GM19099 (cell line): ENCODE measurements around the gene PRSS35.

Experiments used
- POLR2A ChIP-seq: IDR thresholded peaks from 3 replicates; pipeline ENCODE4 v1.6.1; 2011; ENCODE audit warnings: low read depth; ENCODE audit not compliant: insufficient read length; ENCODE audit errors: extremely low read depth

The PRSS35 gene, protein sequence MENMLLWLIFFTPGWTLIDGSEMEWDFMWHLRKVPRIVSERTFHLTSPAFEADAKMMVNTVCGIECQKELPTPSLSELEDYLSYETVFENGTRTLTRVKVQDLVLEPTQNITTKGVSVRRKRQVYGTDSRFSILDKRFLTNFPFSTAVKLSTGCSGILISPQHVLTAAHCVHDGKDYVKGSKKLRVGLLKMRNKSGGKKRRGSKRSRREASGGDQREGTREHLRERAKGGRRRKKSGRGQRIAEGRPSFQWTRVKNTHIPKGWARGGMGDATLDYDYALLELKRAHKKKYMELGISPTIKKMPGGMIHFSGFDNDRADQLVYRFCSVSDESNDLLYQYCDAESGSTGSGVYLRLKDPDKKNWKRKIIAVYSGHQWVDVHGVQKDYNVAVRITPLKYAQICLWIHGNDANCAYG

DNA sequence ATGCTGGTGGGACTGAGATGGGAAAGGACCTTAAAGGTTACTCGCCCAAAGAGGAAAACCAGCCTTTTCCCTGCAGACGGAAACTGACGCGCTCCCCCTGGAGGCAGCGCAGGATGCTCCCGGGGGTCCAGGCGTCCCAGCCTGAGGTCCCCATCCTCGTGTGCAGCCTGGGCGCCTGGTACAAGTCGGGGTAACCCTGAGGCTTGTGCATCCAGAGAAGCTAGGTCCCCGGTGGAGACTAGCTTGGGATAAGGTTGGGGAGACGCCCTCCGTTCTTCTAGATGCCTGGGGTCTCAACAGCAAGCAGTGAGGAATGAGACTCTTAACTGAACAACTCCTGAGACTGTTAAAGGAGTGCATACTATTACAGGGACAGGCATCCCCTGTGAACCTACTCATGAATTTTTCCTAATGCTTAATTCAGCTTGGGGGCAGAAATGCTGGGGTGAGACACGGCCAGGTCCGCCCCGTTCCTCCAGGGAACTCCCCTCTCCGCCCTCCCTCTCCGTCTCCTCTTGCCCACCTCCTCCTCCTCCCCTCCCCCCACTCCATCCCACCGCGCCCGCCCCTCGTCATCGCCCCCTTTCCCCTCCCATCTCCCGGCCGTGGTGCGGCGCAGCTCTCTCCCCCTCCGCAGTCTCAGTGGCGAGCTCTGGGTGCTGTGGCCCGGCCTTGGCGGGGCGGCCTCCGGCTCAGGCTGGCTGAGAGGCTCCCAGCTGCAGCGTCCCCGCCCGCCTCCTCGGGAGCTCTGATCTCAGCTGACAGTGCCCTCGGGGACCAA lies at the start of gene PRSS35:
TSS of gene PRSS35 (plus strand) at position 634 of the 781 bp plus-strand sequence. CDS start 10,908 bp downstream, outside the sequence.
- no peak for TF ChIP-seq POLR2A

DNA sequence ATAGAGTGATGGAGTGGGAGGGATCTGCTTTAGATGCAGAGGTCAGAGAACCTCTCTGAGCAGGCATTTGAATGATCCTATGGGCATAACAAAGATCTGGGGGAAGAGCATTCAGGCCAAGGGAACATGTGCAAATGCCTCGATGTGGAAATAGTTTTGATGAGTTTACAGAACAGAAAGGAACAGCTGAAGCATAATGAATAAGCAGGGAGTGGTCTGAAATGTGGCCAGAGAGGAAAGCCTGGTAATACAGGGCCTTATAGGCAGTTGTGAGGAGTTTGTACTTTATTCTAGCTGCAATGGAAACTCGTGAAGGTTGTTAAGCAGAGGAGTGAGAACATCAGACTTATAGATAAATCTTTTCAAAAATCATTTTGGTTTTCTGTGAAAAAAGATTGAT lies 48.4 kb upstream of the PRSS35 start:
- no peak for TF ChIP-seq POLR2A

DNA sequence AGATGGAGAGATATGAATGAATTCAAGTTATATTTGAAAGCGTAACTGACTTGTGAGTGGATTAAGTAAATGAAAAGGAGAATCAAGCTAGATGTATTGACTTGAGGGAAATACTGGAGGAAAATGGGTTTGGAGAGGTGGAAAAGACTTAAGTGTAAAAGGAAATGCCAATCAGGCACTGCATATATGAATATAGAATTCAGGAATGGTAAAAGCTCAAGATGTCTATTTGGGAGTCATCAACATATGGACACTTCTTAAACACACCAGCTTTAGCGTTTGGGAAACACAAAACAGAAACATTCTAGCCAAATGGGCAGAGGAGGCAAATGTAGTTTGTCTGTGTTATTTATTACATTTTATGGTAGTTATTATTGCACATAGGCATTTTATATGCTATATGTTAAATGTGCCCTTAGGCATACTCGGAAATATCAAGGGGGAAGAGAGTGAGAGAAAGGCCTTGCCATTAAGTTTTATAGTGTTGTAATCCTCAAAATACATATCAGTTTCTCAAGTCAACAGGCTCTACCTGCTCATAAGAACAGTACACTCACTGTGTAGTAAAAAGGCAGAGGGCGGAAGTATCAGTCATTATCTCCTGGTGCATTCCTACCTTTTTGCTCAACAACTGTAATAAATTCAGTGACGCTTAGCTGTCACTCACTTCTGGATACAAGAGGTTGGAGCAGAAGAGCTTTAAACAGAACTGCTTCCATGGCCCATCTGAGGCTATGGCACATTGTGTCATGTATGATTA lies 47.8 kb upstream of the PRSS35 start:
- no peak for TF ChIP-seq POLR2A

DNA sequence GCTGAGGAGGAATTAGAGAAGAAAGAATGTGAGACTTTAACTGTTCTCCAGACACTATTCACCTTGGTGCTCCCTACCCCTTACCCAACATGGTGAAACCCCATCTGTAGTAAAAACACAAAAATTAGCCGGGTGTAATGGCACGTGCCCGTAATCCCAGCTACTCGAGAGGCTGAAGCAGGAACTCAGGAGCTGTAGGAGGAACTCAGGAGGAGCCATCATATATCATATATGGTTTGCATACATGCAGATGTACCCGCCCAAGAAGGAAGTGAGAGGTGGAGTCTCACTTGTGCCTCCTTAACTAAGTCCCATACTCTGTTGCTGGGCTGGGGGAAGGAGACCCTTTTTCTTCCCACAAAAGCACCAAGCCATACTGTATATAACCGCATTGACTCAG lies 46.0 kb upstream of the PRSS35 start:
- no peak for TF ChIP-seq POLR2A

DNA sequence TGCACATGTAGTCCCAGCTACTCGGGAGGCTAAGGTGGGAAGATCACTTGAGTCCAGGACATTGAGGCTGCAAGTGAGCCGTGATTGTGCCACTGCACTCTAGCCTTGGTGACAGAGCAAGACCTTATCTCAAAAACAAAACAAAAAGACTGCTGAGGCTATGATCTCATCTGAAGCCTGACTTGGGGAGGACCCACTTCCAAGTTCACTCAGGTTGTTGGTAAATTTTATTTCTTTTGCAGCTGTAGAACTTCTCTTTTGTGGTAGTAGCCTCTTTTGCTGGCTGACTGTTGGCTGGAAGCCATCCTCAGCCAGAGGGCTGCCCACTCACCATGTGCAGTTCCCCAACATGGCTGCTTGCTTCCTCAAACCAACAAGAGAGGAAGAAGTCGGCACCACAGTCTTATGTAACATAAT lies 44.7 kb upstream of the PRSS35 start:
- no peak for TF ChIP-seq POLR2A

DNA sequence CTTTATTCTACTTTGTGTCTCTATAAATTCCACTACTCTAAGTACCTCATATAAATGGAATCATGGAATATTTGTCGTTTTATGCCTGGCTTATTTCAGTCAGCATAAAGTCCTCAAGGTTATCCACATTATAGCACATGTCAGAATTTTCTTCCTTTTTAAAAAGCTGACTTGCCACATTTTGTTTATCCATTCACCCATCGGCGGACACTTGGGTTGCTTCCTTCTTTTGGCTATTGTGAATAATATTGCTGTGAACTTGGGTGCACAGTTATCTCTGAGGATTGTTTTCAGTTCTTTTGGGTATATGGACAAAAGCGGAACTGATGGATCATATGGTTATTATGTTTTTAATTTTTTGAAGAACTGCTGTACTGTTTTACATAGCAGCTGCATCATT lies 42.3 kb upstream of the PRSS35 start:
- TF ChIP-seq POLR2A = no peak

- no peak for TF ChIP-seq POLR2A
Measured at GRCh38 chr6:83470587-83470986, 41.7 kb upstream of the PRSS35 start.

DNA sequence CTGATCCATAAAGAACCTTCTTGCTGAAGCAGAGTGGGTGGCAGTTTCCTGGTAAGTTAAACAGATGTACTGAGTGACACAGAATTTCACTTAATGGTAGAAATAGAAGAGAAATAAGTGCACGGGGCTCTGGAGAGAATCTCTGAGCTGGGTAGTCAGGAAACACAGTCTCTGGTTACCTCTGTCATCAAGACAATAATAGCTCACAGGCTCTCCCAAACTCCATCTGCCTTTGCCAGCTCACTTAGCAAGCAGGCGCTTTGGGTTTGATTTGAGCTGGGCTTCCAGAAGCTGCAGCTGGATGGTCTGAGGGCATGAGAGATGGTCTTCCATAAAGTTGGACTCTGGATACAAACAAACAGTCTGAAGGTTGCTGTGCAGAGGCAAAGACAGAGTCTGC lies 39.6 kb upstream of the PRSS35 start:
- no peak for TF ChIP-seq POLR2A

- no peak for TF ChIP-seq POLR2A
Measured at GRCh38 chr6:83474309-83474708, 38.0 kb upstream of the PRSS35 start.

DNA sequence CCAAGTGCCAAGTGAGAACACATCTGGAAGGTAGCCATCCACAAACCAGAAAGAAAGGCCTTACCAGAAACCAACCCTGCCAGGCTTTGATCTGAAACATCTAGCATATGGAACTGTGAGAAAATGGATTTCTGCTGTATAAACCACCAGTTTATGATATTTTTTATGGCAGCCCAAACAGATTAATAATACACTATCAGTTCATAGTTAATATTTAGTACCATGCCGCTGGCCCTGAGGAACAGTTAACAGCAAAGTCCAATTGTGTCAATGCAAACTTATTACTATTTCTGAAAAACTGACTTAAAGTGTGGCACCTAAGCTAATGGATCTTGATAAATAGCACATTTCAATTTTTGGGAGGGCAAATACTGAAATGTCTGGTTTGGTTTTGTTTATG lies 35.4 kb upstream of the PRSS35 start:
- no peak for TF ChIP-seq POLR2A

DNA sequence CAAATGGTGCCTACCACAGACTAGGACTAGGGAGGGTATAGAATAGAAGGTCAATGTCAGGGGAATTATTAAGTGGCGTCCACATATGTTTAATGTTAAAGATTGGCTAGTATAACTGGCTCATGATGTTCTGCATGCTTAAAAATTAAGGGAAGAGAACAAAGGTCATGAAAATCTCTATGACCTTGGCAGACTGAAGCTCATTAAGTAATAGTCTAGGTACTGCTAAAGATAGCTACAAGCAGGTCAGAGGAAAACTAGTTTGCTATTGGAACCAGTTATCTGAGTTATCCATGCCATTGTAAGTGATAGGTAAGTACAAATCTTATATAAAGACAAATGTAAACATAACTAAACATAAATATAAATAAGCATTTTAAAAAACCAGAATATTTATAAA lies 32.9 kb upstream of the PRSS35 start:
- no peak for TF ChIP-seq POLR2A

GRCh38 chr6:83480470-83480869 lies 31.9 kb upstream of the PRSS35 start:
- no peak for TF ChIP-seq POLR2A

GRCh38 chr6:83488448-83488847 lies 23.9 kb upstream of the PRSS35 start:
- no peak for TF ChIP-seq POLR2A

DNA sequence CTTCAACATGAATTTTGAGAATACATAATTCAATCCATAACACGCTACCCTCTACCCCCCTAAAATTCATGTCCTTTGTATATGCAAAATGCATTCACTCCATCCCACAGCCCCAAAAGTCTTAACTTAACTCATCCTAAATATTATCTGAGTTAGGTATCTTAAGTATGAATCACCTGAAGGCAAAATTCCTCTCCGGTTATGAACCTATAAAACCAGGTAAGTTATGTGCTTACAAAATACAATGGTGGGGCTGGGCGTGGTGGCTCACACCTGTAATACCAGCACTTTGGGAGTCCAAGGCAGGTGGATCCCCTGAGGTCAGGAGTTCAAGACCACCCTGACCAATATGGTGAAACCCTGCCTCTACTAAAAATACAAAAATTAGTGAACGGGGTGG lies 23.5 kb upstream of the PRSS35 start:
- TF ChIP-seq POLR2A = no peak

GRCh38 chr6:83490217-83490807 lies 22.0 kb upstream of the PRSS35 start:
- TF ChIP-seq POLR2A = no peak
